ENCODE data around the gene PCGF3. TPM values are rescaled to one million over a fixed set of nuclear protein-coding genes. Genes with fewer than 3 reads are reported as not detected.
A peak's percentile ranks its signal among the peaks of the same experiment; 100 is the strongest.
"Not testable (repeated sequence)": the region's sequence is repeated elsewhere in the genome, so short reads cannot be mapped to it uniquely, and the experiment has no call there.

PCGF3 gene
- polyA plus RNA-seq, 4 donors = 64.9 to 76.9 (median 72.0) TPM

- DNase-seq (ENCODE audit: low read depth in 4 of 4, low spot score in 3 of 4) = no peak
Observed at GRCh38 chr4:776743-777441, 71.3 kb downstream of the PCGF3 start.

GRCh38 chr4:777520-778262 is 72.1 kb downstream of the PCGF3 start:
- no peak for DNase-seq (ENCODE audit: low read depth in 4 of 4, low spot score in 3 of 4)

GRCh38 chr4:779555-779954 is 73.9 kb downstream of the PCGF3 start:
- DNase-seq (ENCODE audit: low read depth in 4 of 4, low spot score in 3 of 4) = no peak

- not testable (repeated sequence) for DNase-seq (ENCODE audit: low read depth in 4 of 4, low spot score in 3 of 4)
Observed at GRCh38 chr4:780255-780654, 74.6 kb downstream of the PCGF3 start.

GRCh38 chr4:780716-781492 is 75.3 kb downstream of the PCGF3 start:
- no peak for DNase-seq (ENCODE audit: low read depth in 4 of 4, low spot score in 3 of 4)

- peak; percentile 98 to 99 (median 98) for DNase-seq (ENCODE audit: low read depth in 4 of 4, low spot score in 3 of 4)
Observed at GRCh38 chr4:781493-782216, 76.0 kb downstream of the PCGF3 start.

- no peak for DNase-seq (ENCODE audit: low read depth in 4 of 4, low spot score in 3 of 4)
Observed at GRCh38 chr4:784401-785331, 79.0 kb downstream of the PCGF3 start.

- DNase-seq (ENCODE audit: low read depth in 4 of 4, low spot score in 3 of 4) = no peak
Observed at GRCh38 chr4:785332-786073, 79.9 kb downstream of the PCGF3 start.

- no peak for DNase-seq (ENCODE audit: low read depth in 4 of 4, low spot score in 3 of 4)
Observed at GRCh38 chr4:786074-786741, 80.6 kb downstream of the PCGF3 start.

GRCh38 chr4:786861-787300 is 81.2 kb downstream of the PCGF3 start:
- no peak for DNase-seq (ENCODE audit: low read depth in 4 of 4, low spot score in 3 of 4)

GRCh38 chr4:787561-787981 is 81.9 kb downstream of the PCGF3 start:
- no peak for DNase-seq (ENCODE audit: low read depth in 4 of 4, low spot score in 3 of 4)

GRCh38 chr4:788006-788635 is 82.5 kb downstream of the PCGF3 start:
- no peak for DNase-seq (ENCODE audit: low read depth in 4 of 4, low spot score in 3 of 4)

GRCh38 chr4:788636-789297 is 83.1 kb downstream of the PCGF3 start:
- DNase-seq (ENCODE audit: low read depth in 4 of 4, low spot score in 3 of 4) = no peak

- DNase-seq (ENCODE audit: low read depth in 4 of 4, low spot score in 3 of 4) = no peak
Observed at GRCh38 chr4:789571-790465, 84.2 kb downstream of the PCGF3 start.

- no peak for DNase-seq (ENCODE audit: low read depth in 4 of 4, low spot score in 3 of 4)
Observed at GRCh38 chr4:790466-790820, 84.8 kb downstream of the PCGF3 start.

GRCh38 chr4:791252-791897 is 85.7 kb downstream of the PCGF3 start:
- no peak for DNase-seq (ENCODE audit: low read depth in 4 of 4, low spot score in 3 of 4)

All from right renal pelvis (tissue), 4 donors.